ENCODE measurements around the gene SNX1. TPM values are rescaled to one million over a fixed set of nuclear protein-coding genes. Genes with fewer than 3 reads are reported as not detected.

Gene SNX1
- total RNA-seq, 1 donor from 2014 or later: 87.7 TPM

DNA sequence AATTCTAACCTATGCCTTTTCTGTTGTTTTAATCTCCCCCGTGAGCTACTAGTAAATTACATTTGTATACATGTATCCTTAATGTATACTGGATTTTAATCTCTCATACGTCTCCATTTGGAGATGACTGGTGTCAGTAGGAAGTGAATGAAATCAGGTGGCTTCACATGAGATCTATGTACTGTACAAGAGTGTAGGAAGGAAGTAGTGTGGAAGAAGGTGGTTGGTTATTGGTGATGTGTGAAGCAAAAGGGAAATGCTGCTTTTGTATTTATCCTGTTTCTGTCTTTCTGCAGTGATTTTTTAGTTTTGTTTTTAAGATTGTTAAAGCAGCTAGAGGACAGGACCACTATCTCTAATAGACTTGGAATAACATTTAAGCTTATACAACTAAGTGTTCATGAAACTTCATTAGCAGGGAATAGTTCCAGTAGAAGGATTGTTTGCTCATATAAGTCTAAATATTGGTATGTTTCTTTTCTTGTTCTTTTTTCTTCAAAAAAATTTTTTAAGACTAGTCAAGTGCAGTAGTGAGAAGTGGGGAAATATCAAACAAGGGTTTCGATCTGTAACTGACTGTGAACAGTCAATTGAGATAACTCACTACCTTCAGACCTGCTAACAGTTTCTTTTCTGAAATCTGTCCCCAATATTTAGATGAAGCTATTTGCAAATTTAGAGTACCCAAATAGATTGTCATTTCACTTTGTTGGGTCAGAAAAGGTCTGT is 15.3 kb downstream of the SNX1 start:
- peaks cover 68% of the 10 kb centered on the region for H4K20me1 ChIP-seq (ENCODE audit: insufficient read depth, low read length)
- peaks cover 20% of the 10 kb centered on the region for H3K36me3 ChIP-seq (ENCODE audit: insufficient read depth, low read length)
- TF ChIP-seq EZH2 (IDR thresholded peaks at IDR 0.05; ENCODE audit: insufficient read depth, low read length): no peak
- TF ChIP-seq, protein P1, sequence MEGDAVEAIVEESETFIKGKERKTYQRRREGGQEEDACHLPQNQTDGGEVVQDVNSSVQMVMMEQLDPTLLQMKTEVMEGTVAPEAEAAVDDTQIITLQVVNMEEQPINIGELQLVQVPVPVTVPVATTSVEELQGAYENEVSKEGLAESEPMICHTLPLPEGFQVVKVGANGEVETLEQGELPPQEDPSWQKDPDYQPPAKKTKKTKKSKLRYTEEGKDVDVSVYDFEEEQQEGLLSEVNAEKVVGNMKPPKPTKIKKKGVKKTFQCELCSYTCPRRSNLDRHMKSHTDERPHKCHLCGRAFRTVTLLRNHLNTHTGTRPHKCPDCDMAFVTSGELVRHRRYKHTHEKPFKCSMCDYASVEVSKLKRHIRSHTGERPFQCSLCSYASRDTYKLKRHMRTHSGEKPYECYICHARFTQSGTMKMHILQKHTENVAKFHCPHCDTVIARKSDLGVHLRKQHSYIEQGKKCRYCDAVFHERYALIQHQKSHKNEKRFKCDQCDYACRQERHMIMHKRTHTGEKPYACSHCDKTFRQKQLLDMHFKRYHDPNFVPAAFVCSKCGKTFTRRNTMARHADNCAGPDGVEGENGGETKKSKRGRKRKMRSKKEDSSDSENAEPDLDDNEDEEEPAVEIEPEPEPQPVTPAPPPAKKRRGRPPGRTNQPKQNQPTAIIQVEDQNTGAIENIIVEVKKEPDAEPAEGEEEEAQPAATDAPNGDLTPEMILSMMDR (IDR thresholded peaks at IDR 0.05; ENCODE audit: insufficient read depth, low read depth, low read length): no peak
- DNase-seq (ENCODE audit: low read depth): no peak
- Mint-ChIP-seq H3K9me3 (ENCODE audit: unreplicated experiment) (no peaks in the 10 kb centered on the region), H3K4me3 (ENCODE audit: unreplicated experiment) (no peak overlapping the region), H3K27ac (ENCODE audit: unreplicated experiment) (no peak overlapping the region), H3K4me1 (ENCODE audit: low read depth, unreplicated experiment) (peaks cover 28% of the 10 kb centered on the region), H3K36me3 (ENCODE audit: low read depth, unreplicated experiment) (peaks cover 14% of the 10 kb centered on the region), H3K27me3 (ENCODE audit: low read depth, unreplicated experiment) (no peaks in the 10 kb centered on the region)
- H3K27me3 ChIP-seq (ENCODE audit: insufficient read depth, low read length): no peaks in the 10 kb centered on the region
- no peak overlapping the region for H3K9ac ChIP-seq (ENCODE audit: low read length)
- H3K4me1 ChIP-seq (ENCODE audit: insufficient read depth, low read length): no peaks in the 10 kb centered on the region
- FAIRE-seq: peak; percentile 39
- no peak overlapping the region for H3K4me3 ChIP-seq (ENCODE audit: insufficient read depth, low read depth, low read length)
- H3K27ac ChIP-seq (ENCODE audit: low read depth, low read length): no peak overlapping the region
- no peak overlapping the region for H3K4me2 ChIP-seq (ENCODE audit: low read length)
- no peak overlapping the region for H2AFZ ChIP-seq (ENCODE audit: low read depth, low read length)
- H3K79me2 ChIP-seq (ENCODE audit: insufficient read depth, low read length): peaks cover 68% of the 10 kb centered on the region
- H3K9me3 ChIP-seq (ENCODE audit: insufficient read depth, low read depth, low read length): no peaks in the 10 kb centered on the region

DNA sequence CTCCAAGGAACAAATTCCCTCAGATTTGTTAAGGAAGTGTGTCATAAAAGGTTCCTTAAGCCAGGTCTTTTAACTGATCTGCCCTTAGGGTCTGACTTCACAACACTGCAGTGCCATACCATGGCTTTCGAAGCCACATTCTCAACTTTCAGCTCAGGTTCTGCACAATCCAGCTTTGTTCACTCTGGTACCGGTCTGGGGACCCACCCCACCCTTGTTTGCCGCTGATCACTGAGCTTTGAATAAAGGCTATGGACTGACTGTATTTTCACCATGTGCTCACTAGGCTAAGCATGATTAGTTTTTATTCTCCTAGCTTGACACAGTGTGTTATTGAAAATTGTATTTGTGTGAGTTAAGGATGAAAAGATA is 15.9 kb downstream of the SNX1 start:
- Histone ChIP-seq H3K27ac (ENCODE audit: low read depth, low read length) (no peak overlapping the region), H3K36me3 (ENCODE audit: insufficient read depth, low read length) (peaks cover 20% of the 10 kb centered on the region), H3K4me3 (ENCODE audit: insufficient read depth, low read depth, low read length) (no peak overlapping the region), H3K9me3 (ENCODE audit: insufficient read depth, low read depth, low read length) (no peaks in the 10 kb centered on the region), H4K20me1 (ENCODE audit: insufficient read depth, low read length) (peaks cover 68% of the 10 kb centered on the region), H3K4me1 (ENCODE audit: insufficient read depth, low read length) (no peaks in the 10 kb centered on the region), H2AFZ (ENCODE audit: low read depth, low read length) (no peak overlapping the region), H3K79me2 (ENCODE audit: insufficient read depth, low read length) (peaks cover 62% of the 10 kb centered on the region), H3K27me3 (ENCODE audit: insufficient read depth, low read length) (no peaks in the 10 kb centered on the region), H3K9ac (ENCODE audit: low read length) (no peak overlapping the region), H3K4me2 (ENCODE audit: low read length) (no peak overlapping the region)
- H3K9me3 Mint-ChIP-seq (ENCODE audit: unreplicated experiment): no peaks in the 10 kb centered on the region
- H3K4me1 Mint-ChIP-seq (ENCODE audit: low read depth, unreplicated experiment): peaks cover 28% of the 10 kb centered on the region
- peaks cover 14% of the 10 kb centered on the region for H3K36me3 Mint-ChIP-seq (ENCODE audit: low read depth, unreplicated experiment)
- H3K4me3 Mint-ChIP-seq (ENCODE audit: unreplicated experiment): no peak overlapping the region
- H3K27me3 Mint-ChIP-seq (ENCODE audit: low read depth, unreplicated experiment): no peaks in the 10 kb centered on the region
- DNase-seq (ENCODE audit: low read depth) (no peak), FAIRE-seq (no peak)
- H3K27ac Mint-ChIP-seq (ENCODE audit: unreplicated experiment): no peak overlapping the region
- no peak for TF ChIP-seq EZH2 (IDR thresholded peaks at IDR 0.05; ENCODE audit: insufficient read depth, low read length)
- TF ChIP-seq, protein P1 (IDR thresholded peaks at IDR 0.05; ENCODE audit: insufficient read depth, low read depth, low read length): no peak

DNA sequence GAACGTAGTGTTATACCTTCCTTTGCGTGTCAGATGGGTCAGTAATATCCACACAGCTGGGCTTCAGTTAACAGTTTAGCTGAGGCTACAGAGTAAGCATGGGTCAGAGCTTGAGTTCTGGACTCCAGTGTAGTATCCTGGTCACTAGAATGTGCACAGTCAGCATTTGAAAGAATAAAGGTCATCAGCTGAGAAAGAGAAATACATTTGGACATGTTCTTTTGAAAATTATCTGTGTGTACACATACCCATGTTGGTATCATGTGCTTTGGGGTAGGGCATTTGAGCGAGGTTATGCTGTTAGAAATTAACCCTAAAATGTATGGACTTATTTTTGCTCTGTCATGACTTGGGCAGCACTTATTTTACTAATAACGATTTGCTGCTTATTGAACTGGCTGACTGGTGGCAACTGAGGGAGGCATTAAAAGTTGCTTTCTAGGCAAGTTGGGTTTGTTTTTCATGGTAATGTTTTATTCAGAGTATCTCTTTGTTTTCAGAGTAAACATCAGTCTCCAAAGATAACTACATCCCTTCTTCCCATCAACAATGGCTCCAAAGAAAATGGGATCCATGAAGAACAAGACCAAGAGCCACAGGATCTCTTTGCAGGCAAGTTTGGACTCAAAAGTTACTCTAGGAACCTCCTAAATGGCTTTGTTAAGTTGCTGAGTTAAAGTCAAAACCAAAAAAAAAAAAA is 16.4 kb downstream of the SNX1 start:
- Mint-ChIP-seq H3K4me1 (ENCODE audit: low read depth, unreplicated experiment) (peaks cover 28% of the 10 kb centered on the region), H3K36me3 (ENCODE audit: low read depth, unreplicated experiment) (peaks cover 14% of the 10 kb centered on the region), H3K27ac (ENCODE audit: unreplicated experiment) (no peak overlapping the region), H3K9me3 (ENCODE audit: unreplicated experiment) (no peaks in the 10 kb centered on the region), H3K27me3 (ENCODE audit: low read depth, unreplicated experiment) (no peaks in the 10 kb centered on the region), H3K4me3 (ENCODE audit: unreplicated experiment) (no peak overlapping the region)
- H2AFZ ChIP-seq (ENCODE audit: low read depth, low read length): no peak overlapping the region
- H3K4me2 ChIP-seq (ENCODE audit: low read length): no peak overlapping the region
- no peak overlapping the region for H3K9ac ChIP-seq (ENCODE audit: low read length)
- peaks cover 64% of the 10 kb centered on the region for H4K20me1 ChIP-seq (ENCODE audit: insufficient read depth, low read length)
- H3K27me3 ChIP-seq (ENCODE audit: insufficient read depth, low read length): no peaks in the 10 kb centered on the region
- DNase-seq (ENCODE audit: low read depth) (no peak), FAIRE-seq (no peak)
- H3K36me3 ChIP-seq (ENCODE audit: insufficient read depth, low read length): peaks cover 20% of the 10 kb centered on the region
- no peak overlapping the region for H3K4me3 ChIP-seq (ENCODE audit: insufficient read depth, low read depth, low read length)
- H3K79me2 ChIP-seq (ENCODE audit: insufficient read depth, low read length): peaks cover 57% of the 10 kb centered on the region
- H3K4me1 ChIP-seq (ENCODE audit: insufficient read depth, low read length): no peaks in the 10 kb centered on the region
- no peaks in the 10 kb centered on the region for H3K9me3 ChIP-seq (ENCODE audit: insufficient read depth, low read depth, low read length)
- TF ChIP-seq, protein P1 (IDR thresholded peaks at IDR 0.05; ENCODE audit: insufficient read depth, low read depth, low read length): no peak
- TF ChIP-seq EZH2 (IDR thresholded peaks at IDR 0.05; ENCODE audit: insufficient read depth, low read length): no peak
- H3K27ac ChIP-seq (ENCODE audit: low read depth, low read length): no peak overlapping the region

Data from astrocyte (in vitro differentiated cells and primary cell).